ENCODE results near the gene CPLX4. TPM values are rescaled to one million over a fixed set of nuclear protein-coding genes. Genes with fewer than 3 reads are reported as not detected.

Gene CPLX4, protein sequence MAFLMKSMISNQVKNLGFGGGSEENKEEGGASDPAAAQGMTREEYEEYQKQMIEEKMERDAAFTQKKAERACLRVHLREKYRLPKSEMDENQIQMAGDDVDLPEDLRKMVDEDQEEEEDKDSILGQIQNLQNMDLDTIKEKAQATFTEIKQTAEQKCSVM
- total RNA-seq (2021; fragmentation: NEBNext Ultra II Directional; extraction: Animal tissue kit (Norgen Biotek cat#: 25700)) (not detected in 2 replicates), polyA plus RNA-seq (2011; rRNA removed) (not detected in 2 replicates), polyA minus RNA-seq (2011; rRNA and poly(A)+ RNA removed) (not detected in 2 replicates)
- not detected for polyA plus RNA-seq (2011; cell fraction: cytosol; rRNA removed)
- not detected for polyA plus RNA-seq (2011; cell fraction: nucleus; rRNA removed)
- polyA plus RNA-seq (2012, experiment 1 of 2) = not detected in 4 replicates
- polyA plus RNA-seq (2012, experiment 2 of 2) = not detected
- polyA plus RNA-seq (2013, experiment 1 of 2) = not detected
- polyA plus RNA-seq (2013, experiment 2 of 2) = not detected
- not detected for polyA minus RNA-seq (2011; cell fraction: cytosol; rRNA and poly(A)+ RNA removed)
- not detected for polyA minus RNA-seq (2011; cell fraction: nucleus; rRNA and poly(A)+ RNA removed)
- long read RNA-seq, experiment 1 = 0 reads
- long read RNA-seq, experiment 2 = 0 reads

DNA sequence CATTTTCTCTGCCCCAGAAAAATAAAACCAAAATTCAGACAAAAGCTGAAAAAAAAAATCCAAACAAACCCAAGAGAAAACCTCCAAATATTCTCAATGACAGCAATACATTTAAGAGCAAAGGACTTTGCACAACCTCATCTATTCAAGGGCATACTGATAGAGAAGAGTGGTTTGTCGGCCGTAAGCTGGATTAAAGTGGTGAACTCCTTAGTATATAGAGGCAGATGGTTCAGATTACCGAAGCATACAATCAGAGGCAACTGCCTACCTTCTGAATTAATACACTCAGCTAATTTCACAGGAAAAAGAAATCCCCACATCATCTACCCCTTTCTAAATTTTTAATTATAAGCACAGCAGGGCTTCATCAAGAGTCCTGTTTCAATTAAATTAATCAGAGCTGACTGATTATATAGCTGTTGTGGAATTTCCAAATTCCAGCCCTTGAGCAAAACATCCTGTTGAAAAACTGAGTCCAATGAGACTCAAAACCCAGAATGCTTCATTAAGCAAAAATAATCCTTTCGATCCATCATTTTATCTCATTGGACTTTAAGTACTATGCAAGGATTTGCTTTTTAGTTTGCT, at the start of gene CPLX4:
CPLX4 (minus strand) TSS at position 190 of the 591 bp plus-strand sequence; CDS start at position 3, 187 bp downstream.
- Histone ChIP-seq H3K56ac (replicated peaks; ENCODE audit: insufficient read length, low read depth, low read length) (no peak within 1 kb of the TSS), H4K5ac (ENCODE audit: insufficient read length, low read depth, low read length) (no peak within 1 kb of the TSS), H3K79me2 (ENCODE audit: control insufficient read depth in 1 of 2, insufficient read depth in 2 of 2, low read length in 2 of 2) (no peaks in the 10 kb centered on the region), H2BK5ac (ENCODE audit: low read depth, low read length) (no peak within 1 kb of the TSS), H3K27ac (ENCODE audit: low read depth, low read length) (no peak within 1 kb of the TSS), H3K14ac (ENCODE audit: insufficient read length) (no peak within 1 kb of the TSS), H2BK15ac (ENCODE audit: low read length) (no peak within 1 kb of the TSS), H3K79me1 (ENCODE audit: low read depth, low read length) (no peaks in the 10 kb centered on the region), H3K4me2 (ENCODE audit: insufficient read depth in 1 of 2, low read depth in 2 of 2, low read length in 2 of 2) (no peak within 1 kb of the TSS), H3K4me1 (replicated peaks in 1 of 4; ENCODE audit: control insufficient read depth in 3 of 4, insufficient read depth in 4 of 4, low read length in 3 of 4) (no peaks in the 10 kb centered on the region), H4K20me1 (replicated peaks in 1 of 2; ENCODE audit: control insufficient read depth in 1 of 2, insufficient read depth in 2 of 2, low read length in 2 of 2) (no peaks in the 10 kb centered on the region), H3K23ac (ENCODE audit: insufficient read length) (no peak within 1 kb of the TSS), H3K18ac (ENCODE audit: extremely low read depth, low read length) (no peak within 1 kb of the TSS), H3K27me3 (replicated peaks in 1 of 4; ENCODE audit: control insufficient read depth in 3 of 4, extremely low read depth in 1 of 4, insufficient read depth in 3 of 4, low read length in 3 of 4) (no peaks in the 10 kb centered on the region), H3K9ac (replicated peaks in 1 of 4; ENCODE audit: extremely low read depth in 1 of 4, low read depth in 3 of 4, low read length in 3 of 4) (no peak within 1 kb of the TSS), H4K8ac (ENCODE audit: extremely low read depth, insufficient read depth, low read length) (no peak within 1 kb of the TSS), H3K23me2 (ENCODE audit: low read depth, low read length) (no peaks in the 10 kb centered on the region), H2BK20ac (ENCODE audit: low read length) (no peak within 1 kb of the TSS), H2AK5ac (ENCODE audit: low read depth, low read length) (no peak within 1 kb of the TSS), H2AFZ (ENCODE audit: low read length) (no peak within 1 kb of the TSS), H3K36me3 (ENCODE audit: control insufficient read depth in 2 of 4, insufficient read depth in 4 of 4, low read length in 3 of 4) (no peaks in the 10 kb centered on the region), H3K9me3 (ENCODE audit: insufficient read depth in 2 of 2, low read depth in 1 of 2, low read length in 1 of 2) (no peaks in the 10 kb centered on the region), H3K4me3 (ENCODE audit: extremely low read depth in 1 of 4, insufficient read depth in 2 of 4, low read depth in 3 of 4, low read length in 4 of 4) (no peak within 1 kb of the TSS), H3K4ac (replicated peaks; ENCODE audit: insufficient read length, low read depth, low read length) (no peak within 1 kb of the TSS), H2BK120ac (replicated peaks; ENCODE audit: low read depth, low read length) (no peak within 1 kb of the TSS), H4K91ac (replicated peaks; ENCODE audit: insufficient read length, low read length) (no peak within 1 kb of the TSS), H2BK12ac (ENCODE audit: low read depth, low read length) (no peak within 1 kb of the TSS)
- 91% methylated on average over 4 of the region's 4 CpGs; no CpG with 5 or more reads in 1 of the 2 experiments for WGBS, 2 experiments (ENCODE audit: extremely low coverage in 1 of 2, insufficient coverage in 1 of 2, insufficient read length in 1 of 2, insufficient replicate concordance in 2 of 2, low coverage in 1 of 2, low lambda C conversion rate in 2 of 2, missing lambda C conversion rate in 1 of 2)
- CTCF ChIA-PET (ENCODE audit: partially characterized antibody) = interaction anchor here (0.7 to 4.4 kb wide), 6 partner anchors 9 to 84 kb away, joined by 3 to 36 read pairs (median 6); no protein-coding TSS in a partner anchor
- POLR2A ChIA-PET (ENCODE audit: partially characterized antibody) = interaction anchor here (0.7 to 0.8 kb wide), 2 partner anchors 8 to 162 kb away, joined by 3 read pairs; no protein-coding TSS in a partner anchor
- FAIRE-seq = no peak
- no peak for DNase-seq (ENCODE audit: low read depth in 1 of 2, low spot score in 2 of 2)
- TF ChIP-seq GTF2F1 (IDR thresholded peaks at IDR 0.05; ENCODE audit: borderline replicate concordance, low read depth, low read length) (no peak), JUND (IDR thresholded peaks at IDR 0.05; ENCODE audit: low read length) (no peak), EP300 (IDR thresholded peaks at IDR 0.05; ENCODE audit: borderline replicate concordance in 1 of 2, low read depth in 2 of 2, low read length in 2 of 2) (no peak), CTBP2 (IDR thresholded peaks at IDR 0.05; ENCODE audit: borderline replicate concordance, insufficient read depth, insufficient read length, low read length) (no peak), KDM5A (IDR thresholded peaks at IDR 0.05; ENCODE audit: low read length) (no peak), RBBP5 (IDR thresholded peaks at IDR 0.05; ENCODE audit: borderline replicate concordance, low read depth, low read length) (no peak), RAD21 (IDR thresholded peaks at IDR 0.05 in 1 of 2, conservative IDR thresholded peaks at IDR 0.05 in 1 of 2; ENCODE audit: low read depth in 2 of 2, low read length in 2 of 2) (no peak), KDM4A (IDR thresholded peaks at IDR 0.05; ENCODE audit: low read depth, low read length, severe bottlenecking) (no peak), SP1 (IDR thresholded peaks at IDR 0.05; ENCODE audit: low read depth, low read length) (no peak), CHD2 (IDR thresholded peaks at IDR 0.05; ENCODE audit: low read length) (no peak)

Measured in H1 (cell line).